H1 (cell line): ENCODE results near the gene CRELD1. TPM values are rescaled to one million over a fixed set of nuclear protein-coding genes. Genes with fewer than 3 reads are reported as not detected.

Source experiments
- RFX5 ChIP-seq: IDR thresholded peaks from 2 replicates; pipeline ENCODE4 v1.6.1; 2011; ENCODE audit warnings: low read depth, low read length, improper control_type of control experiment, borderline replicate concordance
- polyA plus RNA-seq, 7 experiments: library from polyadenylated mRNA; depleted of rRNA in 3 of 7; stranded (reverse) in 5 of 7; unstranded in 2 of 7; fragments of >200 nt in 5 of 7; fragments of 200-250 nt in 2 of 7; gene quantifications; 1 replicate in 5 of 7; 2 replicates in 1 of 7; 4 replicates in 1 of 7; pipeline versions ENCODE4 v1.2.1 to v1.2.3, GENCODE V29; 2011 to 2013; ENCODE audit warnings: missing spikeins in 2 of 7, mixed read lengths in 2 of 7
- total RNA-seq: library from RNA; stranded (reverse); fragmentation: NEBNext Ultra II Directional; extraction: Animal tissue kit (Norgen Biotek cat#: 25700); gene quantifications from 2 replicates; pipeline ENCODE4 v1.2.1, GENCODE V29; 2021

The CRELD1 gene
- total and polyA plus RNA-seq, 2 of the 8 experiments (the other 6 are each of a cell fraction or from before 2014, with no cell fraction given), result 12.9 to 15.1 TPM

GRCh38 chr3:9980251-9980650 is 46.6 kb downstream of the CRELD1 start (continued):
- TF ChIP-seq RFX5, result no peak
